Keratinocyte (primary cell): ENCODE results near the gene LEFTY1.

Experiments used
- CTCF ChIP-seq, 3 experiments: IDR thresholded peaks in 1 of 3; conservative IDR thresholded peaks in 1 of 3; optimal IDR thresholded peaks in 1 of 3; 2 replicates in 2 of 3; 3 replicates in 1 of 3; pipeline versions ENCODE3 to v1.5.1; 2011; ENCODE audit warnings: low read length in 3 of 3, mild to moderate bottlenecking in 3 of 3, moderate library complexity in 2 of 3, control low read depth in 1 of 3, inconsistent platforms in 1 of 3; ENCODE audit not compliant: insufficient read depth in 2 of 3; ENCODE audit errors: extremely low read depth in 1 of 3
- EZH2 ChIP-seq: IDR thresholded peaks from one replicate; pipeline ENCODE4 v1.6.1; 2012; ENCODE audit warnings: inconsistent platforms, mild to moderate bottlenecking, low read length, moderate library complexity

- no peak for TF ChIP-seq CTCF (optimal IDR thresholded peaks at IDR 0.05 in 1 of 3, IDR thresholded peaks at IDR 0.05 in 1 of 3, conservative IDR thresholded peaks at IDR 0.05 in 1 of 3; ENCODE audit: extremely low read depth in 1 of 3, insufficient read depth in 2 of 3, low read length in 3 of 3)
- TF ChIP-seq EZH2, result no peak
Measured at GRCh38 chr1:225885336-225885735, 3.6 kb downstream of the LEFTY1 start.
